SJSA1 (cell line): ENCODE measurements around the gene TENM3. TPM values are rescaled to one million over a fixed set of nuclear protein-coding genes. Genes with fewer than 3 reads are reported as not detected.

ENCODE experiments used
- DNase-seq, 2 experiments: peaks; one replicate each; pipeline ENCODE4 v3.0.0-alpha.2; 2015 to 2020; ENCODE audit warnings: low spot score in 2 of 2, low read depth in 1 of 2
- H3K27ac ChIP-seq: fragments of 250-450 bp; sonication (Bioruptor Pico); 2 replicates; pipeline ENCODE4 v1.5.1; 2020; ENCODE audit warnings: mild to moderate bottlenecking, moderate library complexity
- H3K27me3 ChIP-seq: fragments of 250-450 bp; sonication (Bioruptor Pico); replicated peaks from 2 replicates; pipeline ENCODE4 v1.5.1; 2020; ENCODE audit warnings: mild to moderate bottlenecking, moderate library complexity
- H3K36me3 ChIP-seq: fragments of 250-450 bp; sonication (Bioruptor Pico); 2 replicates; pipeline ENCODE4 v1.5.1; 2020; ENCODE audit warnings: mild to moderate bottlenecking
- H3K4me1 ChIP-seq: fragments of 250-450 bp; sonication (Bioruptor Pico); replicated peaks from 2 replicates; pipeline ENCODE4 v1.6.1; 2021; ENCODE audit warnings: mild to moderate bottlenecking
- H3K4me3 ChIP-seq: fragments of 250-450 bp; sonication (Bioruptor Pico); 2 replicates; pipeline ENCODE4 v1.5.1; 2020; ENCODE audit warnings: mild to moderate bottlenecking
- H3K9me3 ChIP-seq: fragments of 250-450 bp; sonication (Bioruptor Pico); replicated peaks from 2 replicates; pipeline ENCODE4 v1.5.1; 2020; ENCODE audit warnings: mild to moderate bottlenecking
- total RNA-seq: library from RNA; depleted of rRNA; stranded (reverse); fragments of >200 nt; shearing (Covaris generic); gene quantifications from 2 replicates; pipeline ENCODE4 v1.2.3, GENCODE V29; 2014

The TENM3 gene
- total RNA-seq, 1 experiment from 2014 or later, result 90.5 TPM

- no peaks in the 10 kb centered on the region for H3K9me3 ChIP-seq
- no peaks in the 10 kb centered on the region for H3K4me1 ChIP-seq
- no peak overlapping the region for H3K4me3 ChIP-seq
- no peaks in the 10 kb centered on the region for H3K36me3 ChIP-seq
- H3K27ac ChIP-seq, result no peak overlapping the region
- H3K27me3 ChIP-seq, result no peaks in the 10 kb centered on the region
- DNase-seq, result no peak
These were observed 258.9 kb downstream of the TENM3 start for GRCh38 chr4:182502064-182502463.

GRCh38 chr4:182504463-182504862 is 261.3 kb downstream of the TENM3 start:
- Histone ChIP-seq H3K27me3 (no peaks in the 10 kb centered on the region), H3K4me3 (no peak overlapping the region), H3K9me3 (no peaks in the 10 kb centered on the region), H3K4me1 (no peaks in the 10 kb centered on the region), H3K36me3 (no peaks in the 10 kb centered on the region), H3K27ac (no peak overlapping the region)
- DNase-seq, result no peak

GRCh38 chr4:182507805-182508204 is 264.6 kb downstream of the TENM3 start:
- no peaks in the 10 kb centered on the region for H3K4me1 ChIP-seq
- H3K36me3 ChIP-seq, result no peaks in the 10 kb centered on the region
- H3K9me3 ChIP-seq, result no peaks in the 10 kb centered on the region
- DNase-seq, result no peak
- no peak overlapping the region for H3K4me3 ChIP-seq
- H3K27me3 ChIP-seq, result no peaks in the 10 kb centered on the region
- no peak overlapping the region for H3K27ac ChIP-seq

GRCh38 chr4:182510836-182511235 is 267.6 kb downstream of the TENM3 start:
- no peaks in the 10 kb centered on the region for H3K36me3 ChIP-seq
- no peaks in the 10 kb centered on the region for H3K4me1 ChIP-seq
- no peak overlapping the region for H3K27ac ChIP-seq
- H3K9me3 ChIP-seq, result no peaks in the 10 kb centered on the region
- no peak for DNase-seq
- no peak overlapping the region for H3K4me3 ChIP-seq
- H3K27me3 ChIP-seq, result no peaks in the 10 kb centered on the region

- no peak overlapping the region for H3K4me3 ChIP-seq
- H3K27ac ChIP-seq, result no peak overlapping the region
- no peaks in the 10 kb centered on the region for H3K27me3 ChIP-seq
- no peaks in the 10 kb centered on the region for H3K36me3 ChIP-seq
- DNase-seq, result no peak
- no peaks in the 10 kb centered on the region for H3K9me3 ChIP-seq
- no peaks in the 10 kb centered on the region for H3K4me1 ChIP-seq
These were observed 270.5 kb downstream of the TENM3 start for GRCh38 chr4:182513587-182514291.

- H3K27ac ChIP-seq, result no peak overlapping the region
- H3K4me1 ChIP-seq, result no peaks in the 10 kb centered on the region
- no peak for DNase-seq
- no peaks in the 10 kb centered on the region for H3K27me3 ChIP-seq
- no peaks in the 10 kb centered on the region for H3K9me3 ChIP-seq
- no peaks in the 10 kb centered on the region for H3K36me3 ChIP-seq
- H3K4me3 ChIP-seq, result no peak overlapping the region
These were observed 275.2 kb downstream of the TENM3 start for GRCh38 chr4:182518421-182518820.

- Histone ChIP-seq H3K4me3 (no peak overlapping the region), H3K4me1 (no peaks in the 10 kb centered on the region), H3K27me3 (no peaks in the 10 kb centered on the region), H3K36me3 (no peaks in the 10 kb centered on the region), H3K27ac (no peak overlapping the region), H3K9me3 (no peaks in the 10 kb centered on the region)
- DNase-seq, result no peak
These were observed 276.3 kb downstream of the TENM3 start for GRCh38 chr4:182519528-182519927.

- H3K27me3 ChIP-seq, result no peaks in the 10 kb centered on the region
- H3K4me3 ChIP-seq, result no peak overlapping the region
- no peak overlapping the region for H3K27ac ChIP-seq
- no peaks in the 10 kb centered on the region for H3K36me3 ChIP-seq
- H3K9me3 ChIP-seq, result no peaks in the 10 kb centered on the region
- H3K4me1 ChIP-seq, result no peaks in the 10 kb centered on the region
- no peak for DNase-seq
These were observed 277.8 kb downstream of the TENM3 start for GRCh38 chr4:182521011-182521410.

- Histone ChIP-seq H3K4me1 (peaks cover 22% of the 10 kb centered on the region), H3K4me3 (no peak overlapping the region), H3K9me3 (no peaks in the 10 kb centered on the region), H3K36me3 (no peaks in the 10 kb centered on the region), H3K27me3 (no peaks in the 10 kb centered on the region), H3K27ac (no peak overlapping the region)
- DNase-seq, result no peak
These were observed 285.6 kb downstream of the TENM3 start for GRCh38 chr4:182528819-182529218.

- Histone ChIP-seq H3K4me1 (peaks cover 29% of the 10 kb centered on the region), H3K9me3 (no peaks in the 10 kb centered on the region), H3K4me3 (no peak overlapping the region), H3K36me3 (no peaks in the 10 kb centered on the region), H3K27ac (no peak overlapping the region), H3K27me3 (no peaks in the 10 kb centered on the region)
- no peak for DNase-seq
These were observed 287.2 kb downstream of the TENM3 start for GRCh38 chr4:182530451-182530850.

- H3K9me3 ChIP-seq, result no peaks in the 10 kb centered on the region
- no peaks in the 10 kb centered on the region for H3K27me3 ChIP-seq
- no peaks in the 10 kb centered on the region for H3K36me3 ChIP-seq
- no peak overlapping the region for H3K4me3 ChIP-seq
- H3K4me1 ChIP-seq, result peaks cover 29% of the 10 kb centered on the region
- peak; percentile 45 to 54 for DNase-seq
- peak overlapping the region; percentile 37 for H3K27ac ChIP-seq
These were observed 288.5 kb downstream of the TENM3 start for GRCh38 chr4:182531555-182532162.

GRCh38 chr4:182532441-182532840 is 289.2 kb downstream of the TENM3 start:
- H3K4me3 ChIP-seq, result no peak overlapping the region
- H3K27ac ChIP-seq, result no peak overlapping the region
- H3K36me3 ChIP-seq, result no peaks in the 10 kb centered on the region
- no peaks in the 10 kb centered on the region for H3K9me3 ChIP-seq
- DNase-seq, result no peak
- H3K27me3 ChIP-seq, result no peaks in the 10 kb centered on the region
- H3K4me1 ChIP-seq, result peaks cover 29% of the 10 kb centered on the region

- Histone ChIP-seq H3K9me3 (no peaks in the 10 kb centered on the region), H3K4me1 (peaks cover 29% of the 10 kb centered on the region), H3K36me3 (no peaks in the 10 kb centered on the region), H3K27ac (peak overlapping the region; percentile 23; the same call in 1 of the 2 replicates), H3K27me3 (no peaks in the 10 kb centered on the region), H3K4me3 (no peak overlapping the region)
- peak in 1 of 2 experiments; percentile 77 for DNase-seq
These were observed 290.8 kb downstream of the TENM3 start for GRCh38 chr4:182533964-182534363.

- Histone ChIP-seq H3K9me3 (no peaks in the 10 kb centered on the region), H3K27me3 (no peaks in the 10 kb centered on the region), H3K36me3 (no peaks in the 10 kb centered on the region), H3K4me1 (peaks cover 21% of the 10 kb centered on the region), H3K27ac (no peak overlapping the region), H3K4me3 (no peak overlapping the region)
- no peak for DNase-seq
These were observed 293.1 kb downstream of the TENM3 start for GRCh38 chr4:182536221-182536811.
